GM18498 (cell line): ENCODE data around the gene CWC27.

ENCODE experiments used
- ATAC-seq: cut with Tn5 transposase; IDR thresholded peaks from one replicate; pipeline ENCODE4 v1.9.1; 2021; ENCODE audit warnings: mild to moderate bottlenecking, moderate library complexity; ENCODE audit not compliant: unreplicated experiment

The CWC27 gene

GRCh38 chr5:65032250-65032649 lies 263.5 kb downstream of the CWC27 start:
- ATAC-seq = no peak

GRCh38 chr5:65034029-65034812 lies 265.5 kb downstream of the CWC27 start:
- ATAC-seq = no peak

- ATAC-seq = no peak
Measured at GRCh38 chr5:65034813-65035209, 266.1 kb downstream of the CWC27 start.

- ATAC-seq = peak; percentile 89
Measured at GRCh38 chr5:65035211-65036206, 266.8 kb downstream of the CWC27 start.

GRCh38 chr5:65037831-65038815 lies 269.4 kb downstream of the CWC27 start:
- ATAC-seq = no peak

- ATAC-seq = no peak
Measured at GRCh38 chr5:65041296-65042158, 272.8 kb downstream of the CWC27 start.

- peak; percentile 68 for ATAC-seq
Measured at GRCh38 chr5:65043843-65044359, 275.2 kb downstream of the CWC27 start.

GRCh38 chr5:65047225-65047624 lies 278.5 kb downstream of the CWC27 start:
- no peak for ATAC-seq

GRCh38 chr5:65047948-65048690 lies 279.4 kb downstream of the CWC27 start:
- peak; percentile 38 for ATAC-seq

GRCh38 chr5:65050140-65050539 lies 281.4 kb downstream of the CWC27 start:
- ATAC-seq = peak; percentile 46

- no peak for ATAC-seq
Measured at GRCh38 chr5:65050826-65051498, 282.2 kb downstream of the CWC27 start.

GRCh38 chr5:65055938-65056337 lies 287.2 kb downstream of the CWC27 start:
- no peak for ATAC-seq

GRCh38 chr5:65059681-65060598 lies 291.2 kb downstream of the CWC27 start:
- no peak for ATAC-seq

- peak; percentile 63 for ATAC-seq
Measured at GRCh38 chr5:65061250-65061973, 292.7 kb downstream of the CWC27 start.

- peak; percentile 41 for ATAC-seq
Measured at GRCh38 chr5:65061974-65062353, 293.2 kb downstream of the CWC27 start.

GRCh38 chr5:65062469-65063083 lies 293.8 kb downstream of the CWC27 start:
- ATAC-seq = no peak
